GM12878 (cell line): ENCODE measurements around the gene DPYSL4.

Experiments
- CTCF ChIP-seq, 3 experiments: IDR thresholded peaks in 2 of 3; conservative IDR thresholded peaks in 1 of 3; 2 replicates each; pipeline ENCODE4 v1.5.1; 2011; ENCODE audit warnings: low read depth in 3 of 3, low read length in 3 of 3, mild to moderate bottlenecking in 3 of 3, control low read depth in 2 of 3, moderate library complexity in 2 of 3, inconsistent platforms in 1 of 3, mixed read lengths in 1 of 3; ENCODE audit not compliant: control insufficient read depth in 2 of 3, insufficient read depth in 1 of 3; ENCODE audit errors: extremely low read depth in 1 of 3
- EGR1 ChIP-seq, 2 experiments: IDR thresholded peaks; 1 replicate in 1 of 2; 2 replicates in 1 of 2; pipeline ENCODE4 v1.6.1; 2011 to 2012; ENCODE audit warnings: low read depth in 2 of 2, low read length in 2 of 2, borderline replicate concordance in 1 of 2, mild to moderate bottlenecking in 1 of 2, moderate library complexity in 1 of 2
- MEF2A ChIP-seq: IDR thresholded peaks from 2 replicates; pipeline ENCODE4 v1.6.1; 2011; ENCODE audit warnings: low read depth, mild to moderate bottlenecking, low read length, moderate library complexity; ENCODE audit not compliant: insufficient read depth
- RB1 ChIP-seq: fragments of 450-650 bp; formaldehyde crosslinking; IDR thresholded peaks from 2 replicates; pipeline ENCODE4 v1.6.1; 2017; ENCODE audit warnings: mild to moderate bottlenecking, borderline replicate concordance
- USF2 ChIP-seq: IDR thresholded peaks from 2 replicates; pipeline ENCODE4 v1.6.1; 2011; ENCODE audit warnings: low read depth, low read length, improper control_type of control experiment, borderline replicate concordance
- ZNF687 ChIP-seq: fragments of 450-650 bp; IDR thresholded peaks from 2 replicates; pipeline ENCODE4 v1.6.1; 2017; ENCODE audit warnings: mild to moderate bottlenecking, moderate library complexity
- TF ChIP-seq, protein P1 (sequence below): IDR thresholded peaks from 2 replicates; pipeline ENCODE4 v1.6.1; 2011; ENCODE audit warnings: mild to moderate bottlenecking, low read depth, low read length, moderate library complexity; ENCODE audit not compliant: insufficient replicate concordance

DNA sequence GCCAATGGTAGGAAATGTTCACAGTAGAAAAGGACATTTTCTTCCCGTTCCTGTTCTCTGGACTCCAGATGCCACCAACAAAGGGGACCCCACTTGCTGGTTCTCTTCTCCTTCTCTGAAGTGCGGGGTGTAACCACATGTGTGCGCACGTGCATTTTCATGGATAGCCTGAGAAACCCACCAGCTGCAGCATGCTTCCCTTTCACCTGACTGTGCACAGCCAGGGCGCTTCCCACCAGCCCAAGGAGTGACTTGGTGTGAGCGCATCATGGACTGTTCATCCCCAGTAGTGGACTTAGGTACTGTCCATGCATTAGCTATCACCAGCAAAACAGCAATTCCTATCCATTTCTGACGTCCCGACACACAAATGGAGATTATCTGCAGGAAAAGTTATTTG is 29.6 kb upstream of the DPYSL4 start:
- TF ChIP-seq MEF2A: no peak
- no peak for TF ChIP-seq USF2
- no peak for TF ChIP-seq CTCF (IDR thresholded peaks at IDR 0.05 in 2 of 3, conservative IDR thresholded peaks at IDR 0.05 in 1 of 3; ENCODE audit: control insufficient read depth in 2 of 3, extremely low read depth in 1 of 3, insufficient read depth in 1 of 3, low read depth in 3 of 3, low read length in 3 of 3)
- TF ChIP-seq RB1: no peak
- TF ChIP-seq EGR1 (IDR thresholded peaks at IDR 0.05; ENCODE audit: borderline replicate concordance in 1 of 2, low read depth in 2 of 2, low read length in 2 of 2): no peak
- TF ChIP-seq ZNF687: no peak
- TF ChIP-seq, protein P1, sequence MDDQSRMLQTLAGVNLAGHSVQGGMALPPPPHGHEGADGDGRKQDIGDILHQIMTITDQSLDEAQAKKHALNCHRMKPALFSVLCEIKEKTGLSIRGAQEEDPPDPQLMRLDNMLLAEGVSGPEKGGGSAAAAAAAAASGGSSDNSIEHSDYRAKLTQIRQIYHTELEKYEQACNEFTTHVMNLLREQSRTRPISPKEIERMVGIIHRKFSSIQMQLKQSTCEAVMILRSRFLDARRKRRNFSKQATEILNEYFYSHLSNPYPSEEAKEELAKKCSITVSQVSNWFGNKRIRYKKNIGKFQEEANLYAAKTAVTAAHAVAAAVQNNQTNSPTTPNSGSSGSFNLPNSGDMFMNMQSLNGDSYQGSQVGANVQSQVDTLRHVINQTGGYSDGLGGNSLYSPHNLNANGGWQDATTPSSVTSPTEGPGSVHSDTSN: no peak
